ENCODE data around the gene ANO2. TPM values are rescaled to one million over a fixed set of nuclear protein-coding genes. Genes with fewer than 3 reads are reported as not detected.

ANO2 gene
- total and polyA plus RNA-seq, 2 donors (not counting 3 experiments of a cell fraction or from before 2014, with no cell fraction given) = 15.4 to 65.0 TPM

GRCh38 chr12:5925646-5926045 is 19.4 kb downstream of the ANO2 start:
- no peak overlapping the region for H3K9ac ChIP-seq (replicated peaks; ENCODE audit: extremely low read depth, insufficient read depth, low read length)
- no peaks in the 10 kb centered on the region for H3K4me1 ChIP-seq (ENCODE audit: control insufficient read depth, extremely low read depth, insufficient read depth, low read length)
- DNase-seq (ENCODE audit: low read depth, low spot score) (no peak), FAIRE-seq (peak; percentile 12)
- no peaks in the 10 kb centered on the region for H3K9me1 ChIP-seq (replicated peaks; ENCODE audit: control insufficient read depth, extremely low read depth, insufficient read depth, low read length)
- intact Hi-C loops (cut with micrococcal nuclease) (no loop called here), dilution Hi-C loops (cut with MboI; ENCODE audit: extremely low pct_ligation_motif_present, low sequenced_read_pairs) (no loop called here)
- no peaks in the 10 kb centered on the region for H3K79me2 ChIP-seq (ENCODE audit: control insufficient read depth, insufficient read depth, low read length)
- no peak overlapping the region for H3K27ac ChIP-seq (ENCODE audit: insufficient read depth, low read depth, low read length)
- no peak overlapping the region for H3K4me2 ChIP-seq (ENCODE audit: insufficient read depth, low read length)
- H4K20me1 ChIP-seq (replicated peaks; ENCODE audit: control insufficient read depth, extremely low read depth, insufficient read depth, low read length) = no peaks in the 10 kb centered on the region
- no peak overlapping the region for H3K4me3 ChIP-seq (replicated peaks in 1 of 3; ENCODE audit: insufficient read depth in 1 of 3, low read depth in 1 of 3, low read length in 3 of 3)
- H3K27me3 ChIP-seq (ENCODE audit: control insufficient read depth in 2 of 2, insufficient read depth in 2 of 2, low read length in 2 of 2) = no peaks in the 10 kb centered on the region
- ChIA-PET CTCF (no interaction called here), POLR2A (no interaction called here)
- H3K36me3 ChIP-seq (ENCODE audit: control insufficient read depth in 2 of 2, extremely low read depth in 1 of 2, insufficient read depth in 2 of 2, low read length in 2 of 2) = peaks cover 16 to 45% of the 10 kb centered on the region in 2 experiments
- no peak overlapping the region for H2AFZ ChIP-seq (ENCODE audit: low read depth, low read length)
- no peaks in the 10 kb centered on the region for H3K9me3 ChIP-seq (replicated peaks; ENCODE audit: control insufficient read depth, insufficient read depth, low read length)
- TF ChIP-seq JUN (IDR thresholded peaks at IDR 0.05; ENCODE audit: borderline replicate concordance, insufficient read depth, insufficient read length, low read depth) (no peak), POLR2AphosphoS5 (IDR thresholded peaks at IDR 0.05; ENCODE audit: insufficient read depth, low read depth, low read length) (no peak), POLR2A (IDR thresholded peaks at IDR 0.05; ENCODE audit: low read depth, low read length) (no peak), MYC (IDR thresholded peaks at IDR 0.05; ENCODE audit: low read depth, low read length) (no peak), GATA2 (IDR thresholded peaks at IDR 0.05; ENCODE audit: insufficient read depth, insufficient read length, low read depth, low read length) (no peak), MAX (IDR thresholded peaks at IDR 0.05; ENCODE audit: insufficient read depth, insufficient read length) (no peak), EZH2 (IDR thresholded peaks at IDR 0.05; ENCODE audit: borderline replicate concordance, low read depth, low read length, severe bottlenecking) (no peak), FOS (IDR thresholded peaks at IDR 0.05; ENCODE audit: borderline replicate concordance, insufficient read depth, low read length) (no peak), CTCF (IDR thresholded peaks at IDR 0.05; ENCODE audit: extremely low read depth in 1 of 2, insufficient read depth in 1 of 2, low read depth in 1 of 2, low read length in 2 of 2) (no peak)
- no TSS peak for BruUV-seq (replicated peaks)
